ENCODE data around the gene MST1.
"Not testable (repeated sequence)": the region's sequence is repeated elsewhere in the genome, so short reads cannot be mapped to it uniquely, and the experiment has no call there.

Gene MST1

DNA sequence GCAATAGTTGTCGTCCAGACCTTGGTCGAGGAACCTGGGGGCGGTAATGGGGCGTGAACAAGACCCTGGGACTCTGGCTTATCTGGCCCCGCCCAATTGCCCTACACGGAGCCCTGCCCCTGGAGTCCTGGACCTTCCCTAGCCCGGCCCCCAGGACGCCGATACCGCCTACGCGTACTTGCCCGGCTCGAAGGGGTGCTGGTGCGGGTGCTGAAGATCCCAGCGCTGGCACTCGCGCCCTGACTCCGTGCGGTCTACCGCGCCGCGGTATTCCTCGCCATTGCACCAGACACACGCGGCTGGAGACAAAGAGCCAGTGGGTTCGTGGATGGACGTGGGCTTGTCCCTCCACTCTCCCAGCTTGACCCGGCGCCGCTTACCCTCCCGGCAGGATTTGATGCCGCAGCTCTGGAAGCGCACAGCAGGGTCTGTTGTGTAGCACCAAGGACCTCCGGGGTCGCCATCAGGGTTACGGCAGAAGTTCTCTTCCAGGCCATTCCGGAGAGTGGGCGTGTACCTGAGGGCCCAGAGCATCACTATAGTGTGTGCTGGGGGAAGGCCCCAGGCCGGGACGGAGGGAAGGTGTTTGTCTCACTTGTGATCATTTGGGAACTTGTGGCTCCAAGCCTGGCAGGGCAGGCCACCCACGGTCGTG is 2.4 kb downstream of the MST1 start:
- not testable (repeated sequence) for H3K9me3 ChIP-seq (ENCODE audit: low read length); H3K4me3 ChIP-seq (ENCODE audit: low read length); H3K27me3 ChIP-seq (ENCODE audit: insufficient read depth, low read length); H2AFZ ChIP-seq (ENCODE audit: low read depth, low read length)
- Histone ChIP-seq H3K4me1 (ENCODE audit: insufficient read depth, low read length) (peaks cover 13% of the 10 kb centered on the region), H3K36me3 (ENCODE audit: insufficient read depth, low read length) (peaks cover 22% of the 10 kb centered on the region)

DNA sequence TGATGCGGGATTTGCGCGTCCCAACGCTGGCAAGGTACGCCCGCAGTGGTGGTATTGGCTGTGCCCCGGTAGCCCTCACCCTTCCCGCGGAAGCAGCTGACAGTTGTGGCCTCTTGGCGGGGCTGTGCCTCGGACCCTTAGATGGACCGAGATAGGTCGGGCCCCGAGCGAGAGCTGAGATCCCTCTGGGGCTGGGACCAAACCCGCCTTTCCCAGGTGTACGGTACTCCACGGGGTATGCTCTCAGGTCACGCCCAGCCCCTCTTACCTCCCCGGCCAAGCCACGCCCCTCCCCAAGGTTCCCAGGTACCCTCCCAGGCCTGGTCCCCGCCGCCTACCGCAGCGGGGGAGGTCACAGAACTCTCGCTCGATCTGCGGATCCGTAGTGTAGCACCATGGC is 2.9 kb downstream of the MST1 start:
- not testable (repeated sequence) for H3K9me3 ChIP-seq (ENCODE audit: low read length); H2AFZ ChIP-seq (ENCODE audit: low read depth, low read length); H3K27me3 ChIP-seq (ENCODE audit: insufficient read depth, low read length); H3K4me3 ChIP-seq (ENCODE audit: low read length)
- Histone ChIP-seq H3K4me1 (ENCODE audit: insufficient read depth, low read length) (peaks cover 13% of the 10 kb centered on the region), H3K36me3 (ENCODE audit: insufficient read depth, low read length) (peaks cover 27% of the 10 kb centered on the region)

DNA sequence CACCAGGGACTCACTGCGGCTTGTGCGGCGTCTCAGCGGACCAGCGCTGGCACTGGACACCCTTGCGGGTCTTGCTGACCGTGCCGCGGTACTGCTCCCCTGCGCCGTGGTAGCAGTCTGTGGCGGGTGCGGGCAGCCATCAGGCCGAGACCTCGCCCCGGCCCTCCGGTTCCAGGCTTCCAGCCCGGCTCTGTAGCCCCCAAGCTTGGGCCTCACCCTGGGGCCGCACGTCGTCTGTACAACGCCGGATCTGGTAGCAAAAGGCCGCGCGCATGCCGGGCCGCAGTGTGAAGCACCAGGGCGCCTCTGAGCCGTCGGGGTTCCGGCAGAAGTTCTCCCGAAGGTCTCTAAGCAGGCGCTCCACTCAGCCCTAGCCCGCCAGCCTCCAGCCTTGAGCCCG is 3.4 kb downstream of the MST1 start:
- H3K4me3 ChIP-seq (ENCODE audit: low read length); H2AFZ ChIP-seq (ENCODE audit: low read depth, low read length); H3K27me3 ChIP-seq (ENCODE audit: insufficient read depth, low read length); H3K9me3 ChIP-seq (ENCODE audit: low read length): not testable (repeated sequence)
- Histone ChIP-seq H3K4me1 (ENCODE audit: insufficient read depth, low read length) (peaks cover 13% of the 10 kb centered on the region), H3K36me3 (ENCODE audit: insufficient read depth, low read length) (peaks cover 31% of the 10 kb centered on the region)

DNA sequence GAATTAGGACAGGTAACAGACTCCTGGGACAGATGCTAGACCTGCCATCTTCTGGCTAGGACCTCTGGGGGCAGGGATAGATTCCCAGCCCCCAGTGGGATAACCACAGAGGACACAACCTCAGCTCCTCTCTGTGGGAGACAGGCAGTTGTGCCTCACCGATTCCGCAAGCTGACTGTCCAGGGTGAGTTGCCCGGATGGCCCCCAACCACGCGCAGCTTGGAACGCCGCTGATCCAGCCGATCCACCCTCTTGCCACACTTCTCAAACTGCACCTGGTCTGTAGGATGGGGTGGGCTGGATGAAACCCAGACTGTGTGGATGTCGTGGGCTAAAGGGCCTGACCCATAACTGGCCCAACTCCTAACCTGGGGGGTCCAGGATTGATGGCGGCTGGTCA is 4.2 kb downstream of the MST1 start:
- H3K4me1 ChIP-seq (ENCODE audit: insufficient read depth, low read length); H2AFZ ChIP-seq (ENCODE audit: low read depth, low read length); H3K27me3 ChIP-seq (ENCODE audit: insufficient read depth, low read length); H3K4me3 ChIP-seq (ENCODE audit: low read length); H3K9me3 ChIP-seq (ENCODE audit: low read length): not testable (repeated sequence)
- H3K36me3 ChIP-seq (ENCODE audit: insufficient read depth, low read length): peaks cover 38% of the 10 kb centered on the region

DNA sequence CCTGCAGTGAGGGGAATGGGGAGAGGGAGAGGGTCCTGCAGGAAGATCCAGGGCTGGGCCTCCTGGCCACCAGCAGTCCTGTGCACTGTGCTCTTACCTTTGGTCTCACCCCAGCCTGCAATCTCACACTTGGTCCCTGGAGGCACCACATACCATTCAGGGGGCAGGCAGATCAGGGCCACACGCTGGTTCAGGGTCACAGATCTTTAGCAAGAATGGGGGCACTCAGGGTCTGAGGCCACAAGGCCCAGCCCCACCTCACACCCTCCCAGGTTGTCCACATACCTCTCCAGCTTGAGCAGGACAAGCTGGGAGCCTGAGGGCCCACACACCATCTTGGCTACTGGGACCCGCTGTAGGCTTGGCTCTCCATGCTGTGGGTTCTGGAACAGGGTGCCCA is 4.8 kb downstream of the MST1 start:
- not testable (repeated sequence) for H2AFZ ChIP-seq (ENCODE audit: low read depth, low read length); H3K4me1 ChIP-seq (ENCODE audit: insufficient read depth, low read length); H3K4me3 ChIP-seq (ENCODE audit: low read length); H3K9me3 ChIP-seq (ENCODE audit: low read length); H3K27me3 ChIP-seq (ENCODE audit: insufficient read depth, low read length)
- H3K36me3 ChIP-seq (ENCODE audit: insufficient read depth, low read length): peaks cover 45% of the 10 kb centered on the region

DNA sequence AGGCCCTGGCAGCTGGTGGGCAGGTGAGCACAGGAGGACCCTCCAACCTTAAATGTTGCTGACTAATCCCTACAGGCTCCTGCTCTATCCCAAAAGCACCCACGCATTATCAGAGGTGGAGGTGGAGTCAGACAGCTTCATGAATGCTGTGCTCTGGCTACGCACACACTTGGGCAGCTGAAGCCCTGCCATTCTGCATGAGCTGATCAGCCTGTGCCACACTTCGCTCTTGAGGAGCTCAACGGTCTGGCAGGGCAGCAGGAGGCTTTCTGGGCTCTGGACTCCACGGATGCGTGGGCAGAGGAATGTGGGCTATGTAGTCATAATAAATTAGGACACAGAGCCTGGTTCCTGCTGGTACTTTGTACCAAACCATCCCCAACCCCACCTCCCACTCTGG is 6.1 kb downstream of the MST1 start:
- Histone ChIP-seq H3K27me3 (ENCODE audit: insufficient read depth, low read length) (no peaks in the 10 kb centered on the region), H3K4me1 (ENCODE audit: insufficient read depth, low read length) (no peaks in the 10 kb centered on the region), H3K9me3 (ENCODE audit: low read length) (no peaks in the 10 kb centered on the region), H3K36me3 (ENCODE audit: insufficient read depth, low read length) (peaks cover 57% of the 10 kb centered on the region), H2AFZ (ENCODE audit: low read depth, low read length) (no peak overlapping the region), H3K4me3 (ENCODE audit: low read length) (no peak overlapping the region)

DNA sequence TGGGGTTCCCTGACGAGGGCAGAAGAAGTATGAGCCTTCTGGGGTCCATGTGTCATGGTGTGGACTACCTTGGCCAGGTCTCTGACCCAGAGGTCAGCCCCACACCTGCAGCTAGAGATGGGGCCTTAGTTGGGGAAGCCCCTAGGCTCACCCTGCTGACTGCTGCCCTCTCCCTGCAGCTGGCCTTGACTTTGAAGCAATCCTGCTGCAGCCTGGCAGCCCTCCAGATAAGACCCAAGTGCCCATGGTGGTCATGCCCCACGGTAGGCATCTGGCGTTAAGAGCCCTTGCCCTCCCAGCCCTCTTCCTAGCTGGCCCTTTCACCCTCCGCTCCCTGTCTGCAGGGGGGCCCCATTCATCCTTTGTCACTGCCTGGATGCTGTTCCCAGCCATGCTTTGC is 7.7 kb downstream of the MST1 start:
- H2AFZ ChIP-seq (ENCODE audit: low read depth, low read length): no peak overlapping the region
- H3K36me3 ChIP-seq (ENCODE audit: insufficient read depth, low read length): peaks cover 73% of the 10 kb centered on the region
- no peaks in the 10 kb centered on the region for H3K9me3 ChIP-seq (ENCODE audit: low read length)
- H3K27me3 ChIP-seq (ENCODE audit: insufficient read depth, low read length): no peaks in the 10 kb centered on the region
- no peak overlapping the region for H3K4me3 ChIP-seq (ENCODE audit: low read length)
- H3K4me1 ChIP-seq (ENCODE audit: insufficient read depth, low read length): no peaks in the 10 kb centered on the region

DNA sequence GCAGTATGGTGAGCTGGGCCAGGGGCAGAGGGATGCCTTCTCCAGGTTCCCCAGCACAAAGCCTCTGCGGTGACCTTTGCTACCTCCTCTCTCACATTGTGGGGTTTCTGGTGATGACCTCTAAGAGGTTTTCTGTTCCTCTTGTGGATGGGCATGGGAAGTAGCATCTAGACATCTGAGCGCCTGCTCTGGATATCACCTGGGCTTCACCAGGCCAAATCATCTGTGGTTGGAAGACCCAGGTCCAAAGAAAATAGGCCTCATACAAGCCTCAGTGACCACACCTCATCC is 8.1 kb downstream of the MST1 start:
- H3K4me1 ChIP-seq (ENCODE audit: insufficient read depth, low read length): no peaks in the 10 kb centered on the region
- H3K27me3 ChIP-seq (ENCODE audit: insufficient read depth, low read length): no peaks in the 10 kb centered on the region
- no peaks in the 10 kb centered on the region for H3K9me3 ChIP-seq (ENCODE audit: low read length)
- H3K4me3 ChIP-seq (ENCODE audit: low read length): no peak overlapping the region
- peaks cover 77% of the 10 kb centered on the region for H3K36me3 ChIP-seq (ENCODE audit: insufficient read depth, low read length)
- no peak overlapping the region for H2AFZ ChIP-seq (ENCODE audit: low read depth, low read length)

DNA sequence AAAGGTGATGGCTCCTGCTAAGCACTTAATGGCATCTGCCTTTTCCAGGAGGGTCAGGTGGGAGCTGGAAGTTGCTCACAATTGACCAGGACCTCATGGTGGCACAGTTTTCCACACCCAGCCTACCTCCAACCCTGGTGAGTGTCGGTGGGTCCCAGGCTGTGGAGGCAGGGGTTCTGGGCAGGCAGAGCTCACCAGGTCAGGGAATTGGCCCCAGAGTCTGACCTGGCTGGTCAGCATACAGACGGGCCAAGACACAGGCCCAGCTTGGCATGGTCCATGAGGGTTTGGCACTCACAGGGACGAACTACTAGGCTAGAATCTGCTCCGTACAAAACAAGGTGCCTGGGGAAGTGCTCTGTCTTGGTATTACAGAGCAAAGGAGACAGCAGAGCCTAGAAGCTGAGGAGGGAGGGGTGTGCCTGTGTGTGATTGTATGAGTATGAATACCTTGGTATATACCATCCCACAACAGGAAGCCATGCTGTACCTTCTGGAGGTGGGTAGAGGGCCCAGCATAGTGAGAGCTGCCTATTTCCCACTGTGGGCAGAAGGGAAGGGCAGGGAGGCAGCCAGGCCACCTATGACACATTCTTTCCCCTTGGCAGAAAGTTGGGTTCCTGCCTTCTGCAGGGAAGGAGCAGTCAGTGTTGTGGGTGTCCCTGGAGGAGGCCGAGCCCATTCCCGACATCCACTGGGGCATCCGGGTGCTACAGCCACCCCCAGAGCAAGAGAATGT is 8.6 kb downstream of the MST1 start:
- peaks cover 82% of the 10 kb centered on the region for H3K36me3 ChIP-seq (ENCODE audit: insufficient read depth, low read length)
- H3K4me1 ChIP-seq (ENCODE audit: insufficient read depth, low read length): no peaks in the 10 kb centered on the region
- no peak overlapping the region for H3K4me3 ChIP-seq (ENCODE audit: low read length)

DNA sequence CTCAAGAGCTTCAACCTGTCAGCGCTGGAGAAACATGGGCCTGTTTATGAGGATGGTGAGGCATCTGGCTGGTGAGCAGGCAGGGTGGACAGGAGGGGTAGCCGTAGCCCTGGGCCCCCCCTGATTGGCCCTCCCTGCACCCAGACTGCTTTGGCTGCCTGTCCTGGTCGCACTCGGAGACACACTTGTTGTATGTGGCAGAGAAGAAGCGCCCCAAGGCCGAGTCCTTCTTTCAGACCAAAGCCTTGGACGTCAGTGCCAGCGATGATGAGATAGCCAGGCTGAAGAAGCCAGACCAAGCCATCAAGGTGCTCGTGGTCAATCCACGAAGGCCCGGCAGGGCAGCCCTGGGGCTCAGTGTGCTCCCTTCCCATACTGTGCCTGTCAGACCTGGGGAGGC is 13.4 kb downstream of the MST1 start:
- Histone ChIP-seq H3K27me3 (ENCODE audit: insufficient read depth, low read length) (no peaks in the 10 kb centered on the region), H2AFZ (ENCODE audit: low read depth, low read length) (no peak overlapping the region), H3K36me3 (ENCODE audit: insufficient read depth, low read length) (peaks cover 54% of the 10 kb centered on the region), H3K9me3 (ENCODE audit: low read length) (no peaks in the 10 kb centered on the region), H3K4me1 (ENCODE audit: insufficient read depth, low read length) (peaks cover 13% of the 10 kb centered on the region), H3K4me3 (ENCODE audit: low read length) (no peak overlapping the region)

More for the DNA sequence above, 8.6 kb downstream of the MST1 start:
- Histone ChIP-seq H3K27me3 (ENCODE audit: insufficient read depth, low read length) (no peaks in the 10 kb centered on the region), H2AFZ (ENCODE audit: low read depth, low read length) (no peak overlapping the region), H3K9me3 (ENCODE audit: low read length) (no peaks in the 10 kb centered on the region)

DNA sequence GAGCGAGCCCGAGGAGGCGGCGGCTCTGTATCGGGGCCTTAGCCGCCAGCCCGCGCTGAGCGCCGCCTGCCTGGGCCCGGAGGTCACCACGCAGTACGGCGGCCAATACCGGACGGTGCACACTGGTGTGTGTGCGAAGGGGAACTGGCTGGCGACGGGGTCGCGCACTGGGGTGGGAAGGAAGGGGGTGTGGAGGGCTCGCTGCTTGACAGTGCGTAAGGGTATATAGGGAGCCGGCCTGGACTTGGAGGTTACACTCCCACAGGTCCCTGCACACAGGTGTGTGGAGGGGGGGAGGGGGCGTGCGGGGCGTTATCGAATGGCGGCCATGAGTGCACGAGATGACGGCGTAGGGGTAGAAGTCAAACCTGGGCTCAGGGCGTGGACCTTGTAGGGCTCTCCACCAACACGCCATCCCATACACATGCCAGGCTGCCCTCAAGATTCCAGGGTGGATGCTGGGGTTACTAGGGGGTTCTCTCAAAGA is 14.7 kb downstream of the MST1 start:
- H2AFZ ChIP-seq (ENCODE audit: low read depth, low read length): peak overlapping the region; percentile 42

DNA sequence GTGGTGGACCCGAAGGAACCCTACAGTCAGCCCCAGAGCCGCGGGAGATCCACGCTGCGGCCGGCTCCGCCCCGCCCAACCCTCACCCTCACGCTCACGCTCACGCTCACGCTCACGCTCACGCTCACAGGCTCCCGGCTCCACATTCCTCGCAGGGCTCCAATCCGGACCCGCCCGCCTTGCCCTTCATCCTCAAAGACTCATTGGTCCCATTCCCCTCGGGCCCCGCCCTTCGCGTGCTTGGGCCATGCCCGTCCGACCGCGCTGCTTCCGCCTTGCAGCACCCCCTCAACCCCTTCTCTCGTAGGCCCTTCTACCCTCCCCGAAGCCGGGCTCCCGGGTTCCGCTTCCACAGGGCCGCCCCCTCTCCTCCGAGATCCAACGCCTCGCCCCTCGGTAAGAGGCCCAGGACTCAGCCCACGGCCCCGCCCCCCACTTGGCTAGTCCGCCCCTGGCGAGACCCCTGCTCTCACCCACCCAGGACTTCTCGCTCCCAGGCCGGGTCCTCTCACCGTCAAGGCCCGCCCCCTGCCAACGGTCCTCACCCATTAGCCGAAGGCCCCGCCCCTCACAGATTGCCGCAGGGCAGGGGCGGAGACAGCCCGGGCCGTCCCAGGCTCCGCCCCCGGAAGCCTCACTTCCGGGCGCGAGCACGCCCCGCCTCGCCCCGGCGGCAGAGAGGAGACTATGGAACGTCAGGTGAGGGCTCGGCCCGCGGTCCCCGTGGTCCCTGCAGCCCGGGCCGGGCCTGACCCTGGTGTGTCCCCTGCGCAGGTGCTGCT is 15.4 kb downstream of the MST1 start, which contains the start of gene APEH:
Gene APEH, plus strand, starts transcription at position 637 of the 782 bp plus-strand sequence. Its CDS starts 51 bp downstream, at position 688.
- peaks cover 13% of the 10 kb centered on the region for H3K4me1 ChIP-seq (ENCODE audit: insufficient read depth, low read length)
- H3K27me3 ChIP-seq (ENCODE audit: insufficient read depth, low read length): no peaks in the 10 kb centered on the region
- H3K4me3 ChIP-seq (ENCODE audit: low read length): peak within 1 kb of the TSS; percentile 77
- no peaks in the 10 kb centered on the region for H3K9me3 ChIP-seq (ENCODE audit: low read length)
- peak within 1 kb of the TSS; percentile 42 for H2AFZ ChIP-seq (ENCODE audit: low read depth, low read length)
- H3K36me3 ChIP-seq (ENCODE audit: insufficient read depth, low read length): peaks cover 36% of the 10 kb centered on the region

More for the DNA sequence above, 14.7 kb downstream of the MST1 start:
- Histone ChIP-seq H3K27me3 (ENCODE audit: insufficient read depth, low read length) (no peaks in the 10 kb centered on the region), H3K36me3 (ENCODE audit: insufficient read depth, low read length) (peaks cover 42% of the 10 kb centered on the region), H3K4me1 (ENCODE audit: insufficient read depth, low read length) (peaks cover 13% of the 10 kb centered on the region), H3K4me3 (ENCODE audit: low read length) (peak overlapping the region; percentile 77), H3K9me3 (ENCODE audit: low read length) (no peaks in the 10 kb centered on the region)

DNA sequence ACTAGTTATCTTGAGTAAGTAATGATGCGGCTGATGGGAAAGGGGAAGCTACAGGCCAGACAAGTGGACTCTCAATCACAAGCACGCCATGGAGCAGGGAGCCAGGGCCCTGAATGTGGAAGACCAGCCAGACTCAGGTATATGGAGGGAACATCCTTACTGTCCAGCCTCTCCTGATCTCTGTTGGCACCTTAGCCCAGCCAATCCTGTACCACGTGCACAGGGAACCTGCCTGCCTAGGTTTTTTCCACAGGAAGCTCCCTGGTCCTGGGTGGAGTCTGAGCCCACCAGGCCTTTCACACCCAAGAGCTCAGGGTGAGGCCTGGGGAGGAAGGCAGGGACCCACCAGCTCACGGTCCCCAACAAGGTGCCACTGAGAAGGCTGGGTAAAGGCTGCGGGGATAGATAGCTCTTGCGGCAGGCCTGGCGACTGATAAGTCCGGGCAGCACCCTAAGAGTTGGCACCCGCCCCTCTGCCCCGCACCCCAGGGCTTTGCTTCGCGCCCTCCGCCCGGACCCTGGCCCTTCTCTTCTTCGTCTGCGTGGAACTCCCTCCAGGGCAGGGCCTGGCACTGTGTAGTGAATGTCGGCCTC is 16.1 kb downstream of the MST1 start:
- Histone ChIP-seq H3K27me3 (ENCODE audit: insufficient read depth, low read length) (no peaks in the 10 kb centered on the region), H3K4me3 (ENCODE audit: low read length) (peak overlapping the region; percentile 77), H3K4me1 (ENCODE audit: insufficient read depth, low read length) (peaks cover 13% of the 10 kb centered on the region), H2AFZ (ENCODE audit: low read depth, low read length) (no peak overlapping the region), H3K36me3 (ENCODE audit: insufficient read depth, low read length) (peaks cover 29% of the 10 kb centered on the region), H3K9me3 (ENCODE audit: low read length) (no peaks in the 10 kb centered on the region)

All from neuron (in vitro differentiated cells).